Myocyte (in vitro differentiated cells): ENCODE data around the gene SNX13. TPM values are rescaled to one million over a fixed set of nuclear protein-coding genes. Genes with fewer than 3 reads are reported as not detected.
"Not testable (repeated sequence)": the region's sequence is repeated elsewhere in the genome, so short reads cannot be mapped to it uniquely, and the experiment has no call there.

Experiments
- DNase-seq: peaks from one replicate; pipeline ENCODE4 v3.0.0-alpha.2; 2012; ENCODE audit warnings: low read depth
- total RNA-seq: library from RNA; depleted of rRNA; stranded (reverse); fragments of >200 nt; gene quantifications from 2 replicates; pipeline ENCODE4 v1.2.3, GENCODE V29; 2014

The SNX13 gene
- total RNA-seq, 1 donor from 2014 or later: 90.8 TPM

GRCh38 chr7:17912536-17913235 lies 27.6 kb downstream of the SNX13 start:
- no peak for DNase-seq

GRCh38 chr7:17912050-17912449 lies 28.2 kb downstream of the SNX13 start:
- no peak for DNase-seq

- DNase-seq: no peak
These were observed 29.9 kb downstream of the SNX13 start for GRCh38 chr7:17910377-17910776.

- not testable (repeated sequence) for DNase-seq
These were observed 31.0 kb downstream of the SNX13 start for GRCh38 chr7:17909310-17909709.

GRCh38 chr7:17907014-17907413 lies 33.3 kb downstream of the SNX13 start:
- DNase-seq: no peak

GRCh38 chr7:17903337-17903736 lies 37.0 kb downstream of the SNX13 start:
- no peak for DNase-seq

- no peak for DNase-seq
These were observed 37.7 kb downstream of the SNX13 start for GRCh38 chr7:17902599-17902998.

GRCh38 chr7:17900464-17900863 lies 39.8 kb downstream of the SNX13 start:
- no peak for DNase-seq

- no peak for DNase-seq
These were observed 42.2 kb downstream of the SNX13 start for GRCh38 chr7:17898111-17898510.

GRCh38 chr7:17887286-17887685 lies 53.0 kb downstream of the SNX13 start:
- no peak for DNase-seq

- no peak for DNase-seq
These were observed 57.6 kb downstream of the SNX13 start for GRCh38 chr7:17882685-17883084.

- DNase-seq: no peak
These were observed 61.1 kb downstream of the SNX13 start for GRCh38 chr7:17879075-17879661.

GRCh38 chr7:17878627-17879026 lies 61.7 kb downstream of the SNX13 start:
- no peak for DNase-seq

GRCh38 chr7:17871815-17872533 lies 68.3 kb downstream of the SNX13 start:
- DNase-seq: no peak

- DNase-seq: no peak
These were observed 69.9 kb downstream of the SNX13 start for GRCh38 chr7:17870406-17870805.

- no peak for DNase-seq
These were observed 76.5 kb downstream of the SNX13 start for GRCh38 chr7:17863809-17864143.

GRCh38 chr7:17863095-17863808 lies 77.0 kb downstream of the SNX13 start:
- DNase-seq: no peak

- DNase-seq: no peak
These were observed 84.0 kb downstream of the SNX13 start for GRCh38 chr7:17856251-17856650.

GRCh38 chr7:17855202-17855601 lies 85.1 kb downstream of the SNX13 start:
- DNase-seq: no peak

- no peak for DNase-seq
These were observed 85.8 kb downstream of the SNX13 start for GRCh38 chr7:17854261-17855047.

GRCh38 chr7:17852361-17852760 lies 87.9 kb downstream of the SNX13 start:
- no peak for DNase-seq
